IMR-90 (cell line): Measurements from ENCODE around the gene EIF5A. TPM values are rescaled to one million over a fixed set of nuclear protein-coding genes. Genes with fewer than 3 reads are reported as not detected.

Source experiments
- ATAC-seq: fragments of 200-7000 bp; cut with Tn5 transposase; 2 replicates; pipeline ENCODE4 v1.9.1; 2020; ENCODE audit warnings: low read depth, mild to moderate bottlenecking, moderate library complexity
- BruUV-seq: library from RNA; stranded (reverse); fragments of 400-500 nt; replicated peaks from 2 replicates; lab custom pipeline; 2021; lab: Mats Ljungman, UMichigan
- CTCF ChIA-PET: fragments of 300-600 bp; formaldehyde crosslinking; extraction: SDS; loops from one replicate; lab custom pipeline; 2021; ENCODE audit warnings: antibody characterized with exemption; lab: Yijun Ruan, JAX
- POLR2A ChIA-PET: fragments of 300-600 bp; sonication (Branson Sonifier 250); formaldehyde crosslinking; loops from one replicate; lab custom pipeline; 2022; ENCODE audit warnings: antibody characterized with exemption; ENCODE audit not compliant: unreplicated experiment; lab: Charles Lee
- DNase-seq: peaks from one replicate; pipeline ENCODE4 v3.0.0; 2013
- H2AFZ ChIP-seq: replicated peaks from 2 replicates; pipeline ENCODE3; 2013; ENCODE audit warnings: low read length, mild to moderate bottlenecking; ENCODE audit not compliant: poor library complexity
- H2AK5ac ChIP-seq: 2 replicates; pipeline ENCODE4 v1.6.1; 2013; ENCODE audit warnings: low read depth, low read length, inconsistent platforms
- H2AK9ac ChIP-seq: replicated peaks from 2 replicates; pipeline ENCODE3; 2013; ENCODE audit warnings: mild to moderate bottlenecking, low read depth, low read length, moderate library complexity; ENCODE audit not compliant: poor library complexity
- H2BK120ac ChIP-seq: 2 replicates; pipeline ENCODE4 v1.6.1; 2013; ENCODE audit warnings: low read depth, low read length, inconsistent platforms
- H2BK15ac ChIP-seq: 3 replicates; pipeline ENCODE4 v1.6.1; 2013; ENCODE audit warnings: low read depth, low read length, inconsistent platforms
- H2BK20ac ChIP-seq: 2 replicates; pipeline ENCODE4 v1.6.1; 2013; ENCODE audit warnings: low read depth, mild to moderate bottlenecking, inconsistent platforms, low read length, moderate library complexity
- H2BK5ac ChIP-seq: 2 replicates; pipeline ENCODE4 v1.6.1; 2013; ENCODE audit warnings: mild to moderate bottlenecking, low read depth, low read length, inconsistent platforms; ENCODE audit not compliant: poor library complexity, severe bottlenecking
- H3K14ac ChIP-seq: replicated peaks from 2 replicates; pipeline ENCODE4 v1.6.1; 2013; ENCODE audit warnings: low read depth, low read length, inconsistent platforms
- H3K18ac ChIP-seq: 2 replicates; pipeline ENCODE4 v1.6.1; 2013; ENCODE audit warnings: low read depth, low read length, control low read depth
- H3K23ac ChIP-seq: 2 replicates; pipeline ENCODE4 v1.6.1; 2013; ENCODE audit warnings: low read depth, low read length, inconsistent platforms
- H3K27ac ChIP-seq: 2 replicates; pipeline ENCODE4 v1.5.1; 2013; ENCODE audit warnings: mild to moderate bottlenecking, control low read depth, low read length; ENCODE audit not compliant: insufficient read depth
- H3K27me3 ChIP-seq: 2 replicates; pipeline ENCODE4 v1.6.1; 2013; ENCODE audit warnings: low read length; ENCODE audit not compliant: control insufficient read depth, insufficient read depth
- H3K36me3 ChIP-seq: 2 replicates; pipeline ENCODE4 v1.6.1; 2013; ENCODE audit warnings: low read length, mixed read lengths; ENCODE audit not compliant: control insufficient read depth, insufficient read depth
- H3K4ac ChIP-seq: 2 replicates; pipeline ENCODE4 v1.6.1; 2013; ENCODE audit warnings: low read depth, low read length, inconsistent platforms
- H3K4me1 ChIP-seq: 2 replicates; pipeline ENCODE4 v1.6.1; 2013; ENCODE audit warnings: low read length, mixed read lengths; ENCODE audit not compliant: control insufficient read depth, insufficient read depth
- H3K4me2 ChIP-seq: 2 replicates; pipeline ENCODE4 v1.6.1; 2013; ENCODE audit warnings: low read depth, mild to moderate bottlenecking, control low read depth, low read length, moderate library complexity
- H3K4me3 ChIP-seq: 2 replicates; pipeline ENCODE4 v1.5.1; 2013; ENCODE audit warnings: low read depth, mild to moderate bottlenecking, control low read depth, low read length, moderate library complexity; ENCODE audit not compliant: insufficient read depth
- H3K56ac ChIP-seq: 2 replicates; pipeline ENCODE4 v1.6.1; 2013; ENCODE audit warnings: low read length, inconsistent platforms; ENCODE audit not compliant: insufficient read depth; ENCODE audit errors: extremely low read depth
- H3K79me1 ChIP-seq, 2 experiments: 2 replicates each; pipeline ENCODE4 v1.6.1; 2013; ENCODE audit warnings: low read length in 2 of 2, inconsistent platforms in 1 of 2, low read depth in 1 of 2
- H3K9ac ChIP-seq: 2 replicates; pipeline ENCODE4 v1.6.1; 2013; ENCODE audit warnings: low read depth, low read length, control low read depth
- H3K9me1 ChIP-seq: 2 replicates; pipeline ENCODE4 v1.6.1; 2013; ENCODE audit warnings: low read length, inconsistent platforms; ENCODE audit not compliant: insufficient read depth
- H3K9me3 ChIP-seq: 2 replicates; pipeline ENCODE4 v1.6.1; 2013; ENCODE audit warnings: low read length; ENCODE audit not compliant: control insufficient read depth, insufficient read depth
- H4K20me1 ChIP-seq: 2 replicates; pipeline ENCODE4 v1.6.1; 2013; ENCODE audit warnings: low read length, inconsistent platforms; ENCODE audit not compliant: insufficient read depth
- H4K5ac ChIP-seq: 2 replicates; pipeline ENCODE4 v1.6.1; 2013; ENCODE audit warnings: mild to moderate bottlenecking, low read depth, low read length, control low read depth
- H4K8ac ChIP-seq, 2 experiments: 2 replicates each; pipeline ENCODE4 v1.6.1; 2013; ENCODE audit warnings: low read depth in 2 of 2, low read length in 2 of 2, control low read depth in 1 of 2, inconsistent platforms in 1 of 2
- H4K91ac ChIP-seq: 2 replicates; pipeline ENCODE4 v1.6.1; 2013; ENCODE audit warnings: low read depth, low read length, inconsistent platforms; ENCODE audit not compliant: insufficient read depth
- FOS ChIP-seq: fragments of 150-350 bp; IDR thresholded peaks from 2 replicates; pipeline ENCODE4 v1.6.1; 2016; ENCODE audit warnings: low read depth, low read length
- WGBS, 2 experiments: methylation state at CpG; one replicate each; pipeline versions ENCODE4 v1.1.5 to v1.1.7; 2013; ENCODE audit warnings: missing lambda C conversion rate in 2 of 2; ENCODE audit not compliant: insufficient read length in 1 of 2; ENCODE audit errors: extremely low coverage in 2 of 2; 5-methylcytosine and 5-hydroxymethylcytosine counted together
- dilution Hi-C: fragments of 300-500 bp; cut with HindIII; formaldehyde crosslinking; loops from one replicate; pipeline ENCODE4 v1.14.3; 2018; ENCODE audit warnings: low sequenced_read_pairs; ENCODE audit not compliant: unreplicated experiment
- in situ Hi-C: fragments of 300-500 bp; cut with MboI; formaldehyde crosslinking; loops from 3 replicates; pipeline ENCODE4 v1.14.3; 2019; ENCODE audit warnings: low sequenced_read_pairs, inconsistent platforms, mixed read lengths
- intact Hi-C: fragments of 100-400 bp; cut with micrococcal nuclease; formaldehyde crosslinking; loops from 2 replicates; pipeline ENCODE4 v1.10.0; 2022
- polyA plus RNA-seq, 3 experiments: library from polyadenylated mRNA; depleted of rRNA; stranded (reverse); fragments of >200 nt; gene quantifications; 2 replicates each; pipeline ENCODE4 v1.2.3, GENCODE V29; 2012; ENCODE audit warnings: low replicate concordance in 1 of 3
- total RNA-seq: library from RNA; depleted of rRNA; stranded (reverse); fragments of >200 nt; gene quantifications from 2 replicates; pipeline ENCODE4 v1.2.3, GENCODE V29; 2012

EIF5A gene
- total and polyA plus RNA-seq, 2 of the 4 experiments (the other 2 are of a cell fraction) = 782 to 883 TPM

- Histone ChIP-seq H4K5ac (no peak overlapping the region), H3K4ac (no peak overlapping the region), H3K4me1 (peaks cover 2% of the 10 kb centered on the region; the same call in 1 of the 2 replicates), H2BK15ac (no peak overlapping the region), H3K4me3 (peak overlapping the region; percentile 33), H3K9me3 (no peaks in the 10 kb centered on the region), H2BK5ac (no peak overlapping the region), H3K4me2 (peak overlapping the region; percentile 68), H4K91ac (no peak overlapping the region), H3K9me1 (no peaks in the 10 kb centered on the region), H2BK120ac (no peak overlapping the region), H2BK20ac (no peak overlapping the region), H3K27me3 (peaks cover 33% of the 10 kb centered on the region; the same call in 1 of the 2 replicates), H3K23ac (no peak overlapping the region), H4K8ac (no peak overlapping the region), H2AK5ac (no peak overlapping the region), H3K14ac (no peak overlapping the region), H2AFZ (peak overlapping the region; percentile 91), H2AK9ac (no peak overlapping the region), H3K18ac (no peak overlapping the region), H3K79me1 (no peaks in the 10 kb centered on the region), H3K9ac (no peak overlapping the region), H3K36me3 (no peaks in the 10 kb centered on the region), H3K27ac (no peak overlapping the region), H3K56ac (no peak overlapping the region), H4K20me1 (no peaks in the 10 kb centered on the region)
- 2% methylated on average over 8 of the region's 43 CpGs; no CpG with 5 or more reads in 1 of the 2 experiments for WGBS, 2 experiments
- TF ChIP-seq FOS = no peak
- in situ Hi-C loops (no loop called here), intact Hi-C loops (loop anchor here (2.0 kb wide), 1 partner anchor 307 kb away; no protein-coding TSS in a partner anchor), dilution Hi-C loops (no loop called here)
- ChIA-PET CTCF (interaction anchor here (2.7 kb wide), 1 partner anchor 14 kb away, joined by 17 read pairs; no protein-coding TSS in a partner anchor), POLR2A (no interaction called here)
- BruUV-seq = no TSS peak
- ATAC-seq (no peak), DNase-seq (no peak)
Observed at GRCh38 chr17:7281953-7282751, 25.3 kb upstream of the EIF5A start.
